Small intestine (tissue), 7 donors: ENCODE data around the gene E2F4. TPM values are rescaled to one million over a fixed set of nuclear protein-coding genes. Genes with fewer than 3 reads are reported as not detected.

Experiments used
- DNase-seq, 2 donors: peaks; one replicate each; pipeline versions ENCODE4 v3.0.0 to v3.0.0-alpha.2; 2013
- FAIRE-seq: peaks from 2 replicates; lab custom pipeline; 2012; peaks lifted over from hg19 to GRCh38; lab: Jason Lieb, UNC
- H3K27ac ChIP-seq, 3 donors: one replicate each; pipeline ENCODE4 v1.5.1; 2013; ENCODE audit warnings: low read length in 2 of 3, mild to moderate bottlenecking in 2 of 3, control low read depth in 1 of 3, inconsistent platforms in 1 of 3, low read depth in 1 of 3, moderate library complexity in 1 of 3
- H3K27me3 ChIP-seq, 3 donors: one replicate each; pipeline ENCODE4 v1.6.1; 2013; ENCODE audit warnings: low read length in 3 of 3, inconsistent platforms in 1 of 3; ENCODE audit not compliant: control insufficient read depth in 3 of 3, insufficient read depth in 3 of 3
- H3K36me3 ChIP-seq, 3 donors: one replicate each; pipeline ENCODE4 v1.6.1; 2013; ENCODE audit warnings: low read length in 3 of 3, inconsistent platforms in 1 of 3, low read depth in 1 of 3, mild to moderate bottlenecking in 1 of 3, moderate library complexity in 1 of 3; ENCODE audit not compliant: control insufficient read depth in 3 of 3, insufficient read depth in 2 of 3
- H3K4me1 ChIP-seq, 3 donors: one replicate each; pipeline ENCODE4 v1.6.1; 2013; ENCODE audit warnings: low read length in 2 of 3, inconsistent platforms in 1 of 3, low read depth in 1 of 3, mild to moderate bottlenecking in 1 of 3, moderate library complexity in 1 of 3; ENCODE audit not compliant: control insufficient read depth in 3 of 3, insufficient read depth in 2 of 3
- H3K4me3 ChIP-seq, 3 donors: one replicate each; pipeline ENCODE4 v1.5.1; 2013; ENCODE audit warnings: low read length in 3 of 3, control low read depth in 1 of 3, inconsistent platforms in 1 of 3, low read depth in 1 of 3, mild to moderate bottlenecking in 1 of 3, moderate library complexity in 1 of 3
- H3K9me3 ChIP-seq, 2 donors: one replicate each; pipeline ENCODE4 v1.6.1; 2013; ENCODE audit warnings: low read depth in 1 of 2, low read length in 1 of 2; ENCODE audit not compliant: control insufficient read depth in 2 of 2, insufficient read depth in 1 of 2
- WGBS, 3 donors: extraction: QIAGEN DNeasy Blood & Tissue Kit; methylation state at CpG; one replicate each; pipeline ENCODE4 v1.1.7; 2013; 5-methylcytosine and 5-hydroxymethylcytosine counted together
- polyA plus RNA-seq, 4 donors: library from polyadenylated mRNA; stranded (reverse) in 3 of 4; unstranded in 1 of 4; fragments of 200-250 nt in 3 of 4; fragments of 120-200 nt in 1 of 4; gene quantifications; one replicate each; pipeline versions ENCODE4 v1.2.1 to v1.2.3, GENCODE V29; 2013
- donor health status: healthy with polysubstance abuse.
- donor health status: control.
- donor health status: control.
- donor health status: Bipolar disorder and iron deficiency.
- donor health status: healthy.

The E2F4 gene
- polyA plus RNA-seq, 4 donors, result 48.6 to 63.7 (median 58.3) TPM

GRCh38 chr16:67167588-67167987, 24.4 kb upstream of the E2F4 start:
- WGBS, 3 donors, result 85 to 93% (median 89%) methylated on average over 6 to 7 of the region's 7 CpGs
- no peak for DNase-seq

GRCh38 chr16:67169011-67169451, 22.9 kb upstream of the E2F4 start:
- Histone ChIP-seq H3K9me3 (no peaks in the 10 kb centered on the region), H3K27ac (no peak overlapping the region), H3K36me3 (no peaks in the 10 kb centered on the region), H3K27me3 (peaks cover 10 to 97% (median 13%) of the 10 kb centered on the region in 3 donors), H3K4me1 (peaks cover 0 to 52% (median 24%) of the 10 kb centered on the region in 3 donors), H3K4me3 (no peak overlapping the region)
- DNase-seq (no peak), FAIRE-seq (no peak)
- WGBS, 3 donors, result 52 to 67% (median 56%) methylated on average over 9 of the region's 9 CpGs

More at GRCh38 chr16:67167588-67167987, 24.4 kb upstream of the E2F4 start:
- no peak overlapping the region for H3K4me3 ChIP-seq
- H3K36me3 ChIP-seq, result no peaks in the 10 kb centered on the region
- no peaks in the 10 kb centered on the region for H3K9me3 ChIP-seq
- H3K4me1 ChIP-seq, result peaks cover 4 to 50% (median 28%) of the 10 kb centered on the region in 3 donors
- peaks cover 10 to 97% (median 13%) of the 10 kb centered on the region in 3 donors for H3K27me3 ChIP-seq
- FAIRE-seq, result no peak
- no peak overlapping the region for H3K27ac ChIP-seq

- H3K4me1 ChIP-seq, result peaks cover 0 to 52% (median 18%) of the 10 kb centered on the region in 3 donors
- peak in 1 of 2 donors; percentile 41 for DNase-seq
These were observed 22.2 kb upstream of the E2F4 start for GRCh38 chr16:67169642-67170167.

GRCh38 chr16:67170168-67170948, 21.6 kb upstream of the E2F4 start, which contains the start of gene NOL3:
TSS of gene NOL3 (plus strand) at chr16:67170538.
- 1 to 2% (median 2%) methylated on average over 38 to 50 of the region's 50 CpGs for WGBS, 3 donors
- Histone ChIP-seq H3K9me3 (no peaks in the 10 kb centered on the region), H3K4me3 (peak within 1 kb of the TSS; percentile 4 to 31 (median 20)), H3K27ac (peak within 1 kb of the TSS in 2 of 3 donors; percentile 32 to 80), H3K4me1 (peaks cover 0 to 48% (median 13%) of the 10 kb centered on the region in 3 donors), H3K27me3 (peaks cover under 1 to 98% (median 4%) of the 10 kb centered on the region in 3 donors), H3K36me3 (no peaks in the 10 kb centered on the region)
- DNase-seq (peak; percentile 45 to 62), FAIRE-seq (no peak)

More at GRCh38 chr16:67169642-67170167, 22.2 kb upstream of the E2F4 start:
- Histone ChIP-seq H3K27ac (peak overlapping the region in 2 of 3 donors; percentile 32 to 66), H3K36me3 (no peaks in the 10 kb centered on the region), H3K9me3 (no peaks in the 10 kb centered on the region), H3K27me3 (peaks cover 7 to 98% (median 10%) of the 10 kb centered on the region in 3 donors), H3K4me3 (peak overlapping the region in 2 of 3 donors; percentile 3 to 20)
- WGBS, 3 donors, result 6 to 16% (median 14%) methylated on average over 23 to 24 of the region's 24 CpGs
- no peak for FAIRE-seq

- 40 to 54% (median 43%) methylated on average over 14 of the region's 14 CpGs for WGBS, 3 donors
- Histone ChIP-seq H3K4me1 (peaks cover 0 to 44% (median 9%) of the 10 kb centered on the region in 3 donors), H3K27ac (peak overlapping the region in 1 of 3 donors; percentile 80), H3K27me3 (peaks cover 0 to 98% (median 2%) of the 10 kb centered on the region in 3 donors), H3K9me3 (no peaks in the 10 kb centered on the region), H3K4me3 (peak overlapping the region in 2 of 3 donors; percentile 20 to 31), H3K36me3 (no peaks in the 10 kb centered on the region)
- FAIRE-seq (no peak), DNase-seq (no peak)
These were observed 20.9 kb upstream of the E2F4 start for GRCh38 chr16:67170949-67171649.

- FAIRE-seq, result no peak
- Histone ChIP-seq H3K9me3 (no peaks in the 10 kb centered on the region), H3K4me3 (no peak overlapping the region), H3K27me3 (peaks cover 0 to 89% (median 0%) of the 10 kb centered on the region in 3 donors), H3K36me3 (peaks cover 0 to 4% (median 0%) of the 10 kb centered on the region in 3 donors), H3K27ac (peak overlapping the region in 2 of 3 donors; percentile 83 to 93), H3K4me1 (peaks cover 0 to 42% (median 9%) of the 10 kb centered on the region in 3 donors)
- no peak for DNase-seq
- WGBS, 3 donors, result 71 to 93% (median 89%) methylated on average over 1 of the region's 1 CpG
These were observed 18.6 kb upstream of the E2F4 start for GRCh38 chr16:67173323-67173722.

- H3K4me3 ChIP-seq, result peak overlapping the region in 2 of 3 donors; percentile 30 to 32
- DNase-seq (peak; percentile 93 to 95), FAIRE-seq (no peak)
- H3K36me3 ChIP-seq, result peaks cover 0 to 4% (median 0%) of the 10 kb centered on the region in 3 donors
- H3K4me1 ChIP-seq, result peaks cover 4 to 48% (median 9%) of the 10 kb centered on the region in 3 donors
- H3K9me3 ChIP-seq, result no peaks in the 10 kb centered on the region
- H3K27me3 ChIP-seq, result peaks cover 0 to 81% (median 0%) of the 10 kb centered on the region in 3 donors
- H3K27ac ChIP-seq, result peak overlapping the region in 2 of 3 donors; percentile 83 to 93
- 1 to 2% (median 1%) methylated on average over 62 to 71 of the region's 71 CpGs for WGBS, 3 donors
These were observed 17.9 kb upstream of the E2F4 start for GRCh38 chr16:67173808-67174705.
